LNCaP clone FGC (cell line): ENCODE results near the gene OASL.
"Not testable (repeated sequence)": the region's sequence is repeated elsewhere in the genome, so short reads cannot be mapped to it uniquely, and the experiment has no call there.

Experiments used
- DNase-seq: peaks from one replicate; pipeline ENCODE4 v3.0.0-alpha.2; 2011; ENCODE audit warnings: low read depth
- H3K4me3 ChIP-seq: 2 replicates; pipeline ENCODE4 v1.5.1; 2011; ENCODE audit warnings: mild to moderate bottlenecking, low read depth, low read length, control low read depth
- TF ChIP-seq, protein P1 (sequence below): IDR thresholded peaks from 2 replicates; pipeline ENCODE4 v1.5.1; 2012; ENCODE audit warnings: mild to moderate bottlenecking; ENCODE audit not compliant: control insufficient read depth, insufficient read depth; ENCODE audit errors: extremely low read depth

OASL gene

DNA sequence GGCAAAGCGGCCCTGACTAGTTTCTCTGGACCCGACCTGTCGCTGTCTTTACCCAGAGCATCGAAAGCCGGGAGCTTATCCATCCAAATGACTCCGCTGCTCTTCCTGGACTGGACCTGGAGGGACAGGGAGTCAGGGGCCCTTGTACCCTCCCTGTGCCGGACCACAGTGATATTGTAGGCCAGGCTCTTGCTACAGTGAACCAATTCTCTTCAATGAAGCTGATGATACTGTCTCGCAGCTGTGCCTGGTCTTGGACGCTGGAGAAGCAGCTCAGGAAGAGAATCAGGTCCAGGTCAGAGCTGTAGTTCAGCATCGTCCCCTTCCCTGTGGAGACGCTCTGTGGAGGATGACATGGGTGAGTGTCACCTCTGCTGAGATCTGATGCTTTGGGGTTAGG lies 14.7 kb upstream of the OASL start:
- no peak for DNase-seq
- H3K4me3 ChIP-seq = no peak overlapping the region
- TF ChIP-seq, protein P1, sequence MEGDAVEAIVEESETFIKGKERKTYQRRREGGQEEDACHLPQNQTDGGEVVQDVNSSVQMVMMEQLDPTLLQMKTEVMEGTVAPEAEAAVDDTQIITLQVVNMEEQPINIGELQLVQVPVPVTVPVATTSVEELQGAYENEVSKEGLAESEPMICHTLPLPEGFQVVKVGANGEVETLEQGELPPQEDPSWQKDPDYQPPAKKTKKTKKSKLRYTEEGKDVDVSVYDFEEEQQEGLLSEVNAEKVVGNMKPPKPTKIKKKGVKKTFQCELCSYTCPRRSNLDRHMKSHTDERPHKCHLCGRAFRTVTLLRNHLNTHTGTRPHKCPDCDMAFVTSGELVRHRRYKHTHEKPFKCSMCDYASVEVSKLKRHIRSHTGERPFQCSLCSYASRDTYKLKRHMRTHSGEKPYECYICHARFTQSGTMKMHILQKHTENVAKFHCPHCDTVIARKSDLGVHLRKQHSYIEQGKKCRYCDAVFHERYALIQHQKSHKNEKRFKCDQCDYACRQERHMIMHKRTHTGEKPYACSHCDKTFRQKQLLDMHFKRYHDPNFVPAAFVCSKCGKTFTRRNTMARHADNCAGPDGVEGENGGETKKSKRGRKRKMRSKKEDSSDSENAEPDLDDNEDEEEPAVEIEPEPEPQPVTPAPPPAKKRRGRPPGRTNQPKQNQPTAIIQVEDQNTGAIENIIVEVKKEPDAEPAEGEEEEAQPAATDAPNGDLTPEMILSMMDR = no peak

DNA sequence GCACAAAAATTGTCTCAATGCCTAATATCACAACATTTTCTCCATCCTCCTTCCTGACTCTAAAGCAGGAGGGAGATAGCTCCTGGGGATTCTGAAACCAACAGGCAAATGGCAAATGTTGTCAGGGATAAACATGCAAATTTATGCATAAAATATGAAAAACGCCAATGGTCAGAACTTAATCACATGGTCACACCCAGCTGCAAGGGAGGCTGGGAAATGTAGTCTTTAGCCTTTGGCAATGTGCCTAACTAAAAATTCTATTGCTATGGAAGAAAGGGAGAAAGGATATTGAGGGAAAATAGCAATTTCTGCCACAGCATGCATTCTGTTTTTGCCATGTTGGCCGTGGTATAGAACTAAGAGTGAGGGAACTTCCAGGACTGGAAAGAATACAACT lies 11.7 kb upstream of the OASL start:
- no peak for DNase-seq
- TF ChIP-seq, protein P1 = no peak
- H3K4me3 ChIP-seq = no peak overlapping the region

DNA sequence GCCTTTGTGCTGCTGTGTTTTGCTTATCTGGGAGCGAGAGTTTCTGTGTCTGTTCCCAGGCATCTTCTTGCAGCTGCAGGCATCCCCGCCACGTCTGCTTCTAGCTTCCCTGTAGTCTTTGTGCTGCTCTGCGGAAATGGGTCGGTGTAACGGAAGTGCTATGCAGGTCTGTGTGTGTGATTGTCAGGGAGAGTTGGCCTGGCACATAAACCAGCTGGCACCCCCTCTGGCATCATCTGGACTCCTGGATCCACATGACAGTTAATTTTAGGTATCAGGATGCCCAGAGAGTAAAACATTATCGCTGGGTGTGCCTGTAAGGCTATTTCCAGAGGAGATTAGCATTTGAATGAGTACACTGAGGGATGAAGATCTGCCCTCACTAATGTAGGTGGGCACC lies 9.4 kb upstream of the OASL start:
- no peak for DNase-seq
- no peak overlapping the region for H3K4me3 ChIP-seq
- TF ChIP-seq, protein P1 = no peak

DNA sequence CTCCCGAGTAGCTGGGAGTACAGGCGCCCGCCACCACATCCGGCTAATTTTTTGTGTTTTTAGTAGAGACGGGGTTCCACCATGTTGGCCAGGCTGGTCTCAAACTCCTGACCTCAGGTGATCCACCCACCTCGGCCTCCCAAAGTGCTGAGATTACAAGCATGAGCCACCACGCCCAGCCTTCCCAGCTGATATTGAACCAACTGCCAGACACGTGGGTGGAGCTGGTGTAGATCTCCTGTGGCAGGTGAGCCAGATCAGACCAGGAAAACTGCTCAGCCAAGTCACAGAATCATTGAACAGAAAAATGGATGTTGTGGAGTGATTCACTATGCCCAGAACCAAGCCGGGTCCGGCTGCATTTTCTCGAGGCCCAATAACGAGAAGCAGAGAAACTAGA lies 8.4 kb upstream of the OASL start:
- not testable (repeated sequence) for H3K4me3 ChIP-seq, DNase-seq

DNA sequence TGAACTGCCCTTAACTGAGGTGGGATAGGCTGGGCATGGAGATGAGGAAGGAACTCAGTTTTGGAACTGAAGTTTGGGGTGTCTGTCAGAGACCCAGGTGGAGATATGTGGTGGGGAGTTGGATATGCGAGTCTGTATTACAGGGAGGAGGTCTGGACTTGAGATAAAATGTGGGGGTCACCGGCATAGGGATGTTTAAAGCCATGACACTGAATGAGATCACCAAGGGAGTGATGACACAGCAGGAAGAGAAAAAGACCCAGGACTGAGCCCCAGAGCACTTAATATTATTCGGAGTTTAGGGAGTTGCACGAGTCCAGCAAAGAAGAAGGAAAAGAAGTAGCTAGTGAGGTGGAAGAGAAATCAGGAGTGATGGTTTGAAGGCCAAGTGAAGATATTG lies 4.0 kb upstream of the OASL start:
- TF ChIP-seq, protein P1 = no peak
- no peak for DNase-seq
- no peak overlapping the region for H3K4me3 ChIP-seq

DNA sequence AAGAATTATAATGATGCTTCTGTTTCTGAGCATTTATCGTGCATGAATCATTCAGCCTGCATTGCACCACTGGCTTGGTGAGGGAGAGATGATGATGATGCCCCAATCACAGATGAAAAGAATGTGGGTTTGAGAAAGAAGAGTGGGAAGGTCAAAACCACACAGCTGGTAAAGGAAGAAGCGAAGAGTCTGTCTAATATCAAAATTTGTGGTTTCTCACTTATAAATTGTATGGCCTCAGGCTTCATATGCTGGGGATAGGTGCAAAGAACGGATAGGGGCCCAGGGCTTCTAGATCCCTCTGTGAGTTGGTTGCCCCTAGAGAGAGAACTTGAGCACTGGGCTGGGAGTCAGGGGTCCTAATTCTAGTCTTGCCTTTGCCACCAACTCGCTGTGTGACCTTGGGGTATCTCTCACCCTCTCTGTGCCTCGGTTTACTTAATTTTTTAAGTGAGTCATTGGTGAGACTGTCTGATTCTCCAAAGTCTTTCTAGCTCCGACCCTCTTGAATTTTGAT lies 2.2 kb downstream of the OASL start:
- TF ChIP-seq, protein P1 = no peak
- H3K4me3 ChIP-seq = no peak overlapping the region
- DNase-seq = no peak

DNA sequence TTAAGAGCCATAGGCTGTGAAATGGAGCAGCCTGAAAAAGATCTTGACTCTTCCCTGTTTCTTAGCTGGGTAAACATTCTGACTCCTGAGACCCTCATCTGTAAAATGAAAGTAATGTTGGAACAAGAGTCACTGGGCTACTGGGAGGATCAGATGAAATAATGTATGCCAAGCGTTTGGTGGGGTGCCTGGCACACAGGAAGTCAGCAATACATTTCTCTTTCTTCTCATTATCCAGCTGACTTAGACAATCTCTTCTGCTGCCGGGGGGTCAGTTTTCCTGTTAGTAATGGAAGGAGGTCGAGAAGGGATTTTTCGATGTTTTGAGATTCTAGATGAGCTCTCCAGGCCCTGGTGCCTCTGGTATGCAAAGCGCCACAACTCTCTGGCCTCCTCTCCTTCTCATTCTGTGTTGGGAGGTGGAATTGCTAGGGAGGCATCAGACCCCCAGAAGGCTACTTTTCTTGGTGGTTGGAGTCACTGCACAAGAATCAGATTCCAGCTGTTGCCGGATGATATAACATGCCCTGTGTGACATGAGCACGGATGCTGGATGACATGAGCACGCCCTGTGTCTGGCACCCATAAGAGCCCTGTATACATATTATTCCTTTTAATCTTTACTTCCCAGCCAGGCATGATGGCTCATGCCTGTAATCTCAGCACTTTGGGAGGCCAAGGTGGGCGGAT lies 4.3 kb downstream of the OASL start:
- TF ChIP-seq, protein P1 = no peak
- no peak overlapping the region for H3K4me3 ChIP-seq
- DNase-seq = no peak
